Neural cell (in vitro differentiated cells): ENCODE results near the gene NFASC.

ENCODE experiments used
- EZH2 ChIP-seq: fragments of 200-600, 300-800 bp; shearing (Covaris generic), sonication (generic); IDR thresholded peaks from 2 replicates; pipeline ENCODE4 v1.6.1; 2014; ENCODE audit warnings: antibody characterized with exemption, low read length, borderline replicate concordance, mild to moderate bottlenecking; ENCODE audit not compliant: insufficient read depth, poor library complexity, severe bottlenecking
- TF ChIP-seq, protein P1 (sequence below): fragments of 450-650 bp; IDR thresholded peaks from 2 replicates; pipeline ENCODE4 v1.5.1; 2014; ENCODE audit warnings: antibody characterized with exemption, mild to moderate bottlenecking, moderate library complexity; ENCODE audit not compliant: poor library complexity, severe bottlenecking
- TF ChIP-seq, protein P2 (sequence below): IDR thresholded peaks from 2 replicates; pipeline ENCODE4 v1.6.1; 2012; ENCODE audit warnings: borderline replicate concordance

DNA sequence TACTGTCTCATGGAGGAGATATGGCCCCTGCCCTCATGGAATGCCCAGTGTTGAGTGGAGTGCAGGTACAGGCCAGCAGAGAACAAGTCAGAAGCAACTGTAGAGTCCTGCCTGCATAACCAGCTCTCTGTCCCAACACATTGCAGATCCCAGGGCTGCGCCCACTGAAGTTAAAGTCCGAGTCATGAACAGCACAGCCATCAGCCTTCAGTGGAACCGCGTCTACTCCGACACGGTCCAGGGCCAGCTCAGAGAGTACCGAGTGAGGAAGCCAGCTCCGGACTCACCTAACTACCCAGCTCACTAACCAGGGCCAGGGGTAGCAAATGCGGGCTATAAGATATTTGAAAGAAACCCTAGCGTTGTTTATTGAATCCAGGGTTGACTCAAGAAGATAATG lies 113.2 kb downstream of the NFASC start:
- TF ChIP-seq, protein P1, sequence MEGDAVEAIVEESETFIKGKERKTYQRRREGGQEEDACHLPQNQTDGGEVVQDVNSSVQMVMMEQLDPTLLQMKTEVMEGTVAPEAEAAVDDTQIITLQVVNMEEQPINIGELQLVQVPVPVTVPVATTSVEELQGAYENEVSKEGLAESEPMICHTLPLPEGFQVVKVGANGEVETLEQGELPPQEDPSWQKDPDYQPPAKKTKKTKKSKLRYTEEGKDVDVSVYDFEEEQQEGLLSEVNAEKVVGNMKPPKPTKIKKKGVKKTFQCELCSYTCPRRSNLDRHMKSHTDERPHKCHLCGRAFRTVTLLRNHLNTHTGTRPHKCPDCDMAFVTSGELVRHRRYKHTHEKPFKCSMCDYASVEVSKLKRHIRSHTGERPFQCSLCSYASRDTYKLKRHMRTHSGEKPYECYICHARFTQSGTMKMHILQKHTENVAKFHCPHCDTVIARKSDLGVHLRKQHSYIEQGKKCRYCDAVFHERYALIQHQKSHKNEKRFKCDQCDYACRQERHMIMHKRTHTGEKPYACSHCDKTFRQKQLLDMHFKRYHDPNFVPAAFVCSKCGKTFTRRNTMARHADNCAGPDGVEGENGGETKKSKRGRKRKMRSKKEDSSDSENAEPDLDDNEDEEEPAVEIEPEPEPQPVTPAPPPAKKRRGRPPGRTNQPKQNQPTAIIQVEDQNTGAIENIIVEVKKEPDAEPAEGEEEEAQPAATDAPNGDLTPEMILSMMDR: no peak
- TF ChIP-seq, protein P2, sequence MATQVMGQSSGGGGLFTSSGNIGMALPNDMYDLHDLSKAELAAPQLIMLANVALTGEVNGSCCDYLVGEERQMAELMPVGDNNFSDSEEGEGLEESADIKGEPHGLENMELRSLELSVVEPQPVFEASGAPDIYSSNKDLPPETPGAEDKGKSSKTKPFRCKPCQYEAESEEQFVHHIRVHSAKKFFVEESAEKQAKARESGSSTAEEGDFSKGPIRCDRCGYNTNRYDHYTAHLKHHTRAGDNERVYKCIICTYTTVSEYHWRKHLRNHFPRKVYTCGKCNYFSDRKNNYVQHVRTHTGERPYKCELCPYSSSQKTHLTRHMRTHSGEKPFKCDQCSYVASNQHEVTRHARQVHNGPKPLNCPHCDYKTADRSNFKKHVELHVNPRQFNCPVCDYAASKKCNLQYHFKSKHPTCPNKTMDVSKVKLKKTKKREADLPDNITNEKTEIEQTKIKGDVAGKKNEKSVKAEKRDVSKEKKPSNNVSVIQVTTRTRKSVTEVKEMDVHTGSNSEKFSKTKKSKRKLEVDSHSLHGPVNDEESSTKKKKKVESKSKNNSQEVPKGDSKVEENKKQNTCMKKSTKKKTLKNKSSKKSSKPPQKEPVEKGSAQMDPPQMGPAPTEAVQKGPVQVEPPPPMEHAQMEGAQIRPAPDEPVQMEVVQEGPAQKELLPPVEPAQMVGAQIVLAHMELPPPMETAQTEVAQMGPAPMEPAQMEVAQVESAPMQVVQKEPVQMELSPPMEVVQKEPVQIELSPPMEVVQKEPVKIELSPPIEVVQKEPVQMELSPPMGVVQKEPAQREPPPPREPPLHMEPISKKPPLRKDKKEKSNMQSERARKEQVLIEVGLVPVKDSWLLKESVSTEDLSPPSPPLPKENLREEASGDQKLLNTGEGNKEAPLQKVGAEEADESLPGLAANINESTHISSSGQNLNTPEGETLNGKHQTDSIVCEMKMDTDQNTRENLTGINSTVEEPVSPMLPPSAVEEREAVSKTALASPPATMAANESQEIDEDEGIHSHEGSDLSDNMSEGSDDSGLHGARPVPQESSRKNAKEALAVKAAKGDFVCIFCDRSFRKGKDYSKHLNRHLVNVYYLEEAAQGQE: no peak
- TF ChIP-seq EZH2: no peak
